Endothelial cell of umbilical vein (primary cell): ENCODE measurements around the gene ATXN10. TPM values are rescaled to one million over a fixed set of nuclear protein-coding genes. Genes with fewer than 3 reads are reported as not detected.

ENCODE experiments used
- BruUV-seq: library from RNA; stranded (reverse); fragments of 400-500 nt; replicated peaks from 2 replicates; lab custom pipeline; 2021; lab: Mats Ljungman, UMichigan
- CTCF ChIA-PET: fragments of 300-600, 350-600 bp; sonication (Branson Sonifier 250); formaldehyde crosslinking; loops from one replicate; lab custom pipeline; 2021; ENCODE audit warnings: antibody characterized with exemption, inconsistent platforms; lab: Charles Lee
- POLR2A ChIA-PET: fragments of 300-600, 350-600 bp; sonication (Branson Sonifier 250); formaldehyde crosslinking; loops from one replicate; lab custom pipeline; 2021; ENCODE audit warnings: antibody characterized with exemption, inconsistent platforms; lab: Charles Lee
- DNase-seq: peaks from one replicate; pipeline ENCODE4 v3.0.0-alpha.2; 2011; ENCODE audit warnings: low read depth, low spot score
- FAIRE-seq: peaks from 2 replicates; lab custom pipeline; 2011; peaks lifted over from hg19 to GRCh38; lab: Jason Lieb, UNC
- H2AFZ ChIP-seq: 2 replicates; pipeline ENCODE4 v1.6.0; 2012; ENCODE audit warnings: low read depth, low read length, control low read depth, inconsistent platforms
- H3K27ac ChIP-seq: 2 replicates; pipeline ENCODE4 v1.5.1; 2011; ENCODE audit warnings: low read depth, mild to moderate bottlenecking, control low read depth, low read length, moderate library complexity; ENCODE audit not compliant: insufficient read depth
- H3K27me3 ChIP-seq, 2 experiments: 2 replicates each; pipeline versions ENCODE4 v1.6.0 to v1.6.1; 2011; ENCODE audit warnings: low read length in 2 of 2, mixed read lengths in 1 of 2; ENCODE audit not compliant: control insufficient read depth in 2 of 2, insufficient read depth in 2 of 2
- H3K36me3 ChIP-seq, 2 experiments: 2 replicates in 1 of 2; 3 replicates in 1 of 2; pipeline ENCODE4 v1.5.1; 2011; ENCODE audit warnings: low read length in 2 of 2, mild to moderate bottlenecking in 1 of 2, moderate library complexity in 1 of 2; ENCODE audit not compliant: control insufficient read depth in 2 of 2, insufficient read depth in 2 of 2; ENCODE audit errors: extremely low read depth in 1 of 2
- H3K4me1 ChIP-seq: 3 replicates; pipeline ENCODE4 v1.5.1; 2011; ENCODE audit warnings: mild to moderate bottlenecking, low read length; ENCODE audit not compliant: control insufficient read depth, insufficient read depth; ENCODE audit errors: extremely low read depth
- H3K4me2 ChIP-seq: 2 replicates; pipeline ENCODE4 v1.6.1; 2011; ENCODE audit warnings: low read length, control low read depth, mixed read lengths; ENCODE audit not compliant: insufficient read depth
- H3K4me3 ChIP-seq, 3 experiments: fragments of 200-600 bp in 1 of 3; sonication (generic), shearing (Covaris generic) in 1 of 3; replicated peaks in 1 of 3; 2 replicates each; pipeline ENCODE4 v1.5.1; 2011 to 2016; ENCODE audit warnings: control low read depth in 3 of 3, low read length in 3 of 3, mild to moderate bottlenecking in 2 of 3, inconsistent platforms in 1 of 3, low read depth in 1 of 3, moderate library complexity in 1 of 3; ENCODE audit not compliant: insufficient read depth in 1 of 3
- H3K79me2 ChIP-seq: 2 replicates; pipeline ENCODE4 v1.6.0; 2012; ENCODE audit warnings: low read length, inconsistent platforms; ENCODE audit not compliant: control insufficient read depth, insufficient read depth
- H3K9ac ChIP-seq: replicated peaks from 2 replicates; pipeline ENCODE3; 2011; ENCODE audit warnings: low read length, control low read depth; ENCODE audit not compliant: insufficient read depth; ENCODE audit errors: extremely low read depth
- H3K9me1 ChIP-seq: replicated peaks from 3 replicates; pipeline ENCODE4 v1.6.0; 2011; ENCODE audit warnings: mild to moderate bottlenecking, low read length; ENCODE audit not compliant: control insufficient read depth, insufficient read depth; ENCODE audit errors: extremely low read depth
- H3K9me3 ChIP-seq: replicated peaks from 2 replicates; pipeline ENCODE4 v1.5.1; 2012; ENCODE audit warnings: low read length, inconsistent platforms; ENCODE audit not compliant: control insufficient read depth, insufficient read depth
- H4K20me1 ChIP-seq: replicated peaks from 2 replicates; pipeline ENCODE3; 2011; ENCODE audit warnings: mild to moderate bottlenecking, low read length; ENCODE audit not compliant: control insufficient read depth, insufficient read depth; ENCODE audit errors: extremely low read depth
- EZH2 ChIP-seq: IDR thresholded peaks from 2 replicates; pipeline ENCODE4 v1.6.1; 2012; ENCODE audit warnings: borderline replicate concordance, low read depth, mild to moderate bottlenecking, moderate library complexity, low read length, inconsistent platforms; ENCODE audit not compliant: severe bottlenecking
- FOS ChIP-seq: IDR thresholded peaks from 2 replicates; pipeline ENCODE4 v1.6.1; 2011; ENCODE audit warnings: mild to moderate bottlenecking, low read length, moderate library complexity, borderline replicate concordance; ENCODE audit not compliant: insufficient read depth
- GATA2 ChIP-seq: IDR thresholded peaks from 2 replicates; pipeline ENCODE4 v1.7.0; 2011; ENCODE audit warnings: low read depth, mild to moderate bottlenecking, moderate library complexity, mixed read lengths, low read length; ENCODE audit not compliant: insufficient read length, insufficient read depth
- JUN ChIP-seq: IDR thresholded peaks from 2 replicates; pipeline ENCODE4 v1.6.1; 2011; ENCODE audit warnings: borderline replicate concordance, low read depth; ENCODE audit not compliant: insufficient read length, insufficient read depth
- MAX ChIP-seq: IDR thresholded peaks from 2 replicates; pipeline ENCODE4 v1.6.1; 2011; ENCODE audit not compliant: insufficient read depth, insufficient read length
- MYC ChIP-seq: IDR thresholded peaks from one replicate; pipeline ENCODE4 v1.6.1; 2011; ENCODE audit warnings: mild to moderate bottlenecking, low read depth, low read length
- POLR2A ChIP-seq: IDR thresholded peaks from 2 replicates; pipeline ENCODE4 v1.6.1; 2012; ENCODE audit warnings: low read depth, mild to moderate bottlenecking, control low read depth, low read length
- POLR2AphosphoS5 ChIP-seq: IDR thresholded peaks from 2 replicates; pipeline ENCODE4 v1.6.1; 2012; ENCODE audit warnings: low read depth, mild to moderate bottlenecking, control low read depth, low read length, moderate library complexity; ENCODE audit not compliant: insufficient read depth
- dilution Hi-C: fragments of 300-500 bp; cut with MboI; formaldehyde crosslinking; loops from one replicate; pipeline ENCODE4 v1.15.0; 2019; ENCODE audit warnings: low sequenced_read_pairs; ENCODE audit not compliant: extremely low pct_ligation_motif_present
- intact Hi-C: fragments of 100-400 bp; cut with micrococcal nuclease; formaldehyde crosslinking; loops from one replicate; pipeline ENCODE4 v1.10.0; 2022
- polyA plus RNA-seq, 4 experiments: library from polyadenylated mRNA; depleted of rRNA in 3 of 4; stranded (reverse) in 3 of 4; unstranded in 1 of 4; fragments of >200 nt; gene quantifications; 2 replicates each; pipeline versions ENCODE4 v1.2.1 to v1.2.3, GENCODE V29; 2011 to 2012; ENCODE audit warnings: missing spikeins in 1 of 4
- total RNA-seq: library from RNA; stranded (reverse); gene quantifications from 2 replicates; pipeline ENCODE4 v1.2.3, GENCODE V29; 2021
- TF ChIP-seq, protein P1 (sequence below), 2 donors: IDR thresholded peaks; 1 replicate in 1 of 2; 2 replicates in 1 of 2; pipeline ENCODE4 v1.5.1; 2011; ENCODE audit warnings: low read length in 2 of 2, mild to moderate bottlenecking in 2 of 2, moderate library complexity in 2 of 2, control low read depth in 1 of 2, inconsistent platforms in 1 of 2, low read depth in 1 of 2; ENCODE audit not compliant: insufficient read depth in 1 of 2; ENCODE audit errors: extremely low read depth in 1 of 2

The ATXN10 gene
- total and polyA plus RNA-seq, 2 donors (not counting 3 experiments of a cell fraction or from before 2014, with no cell fraction given), result 73.2 to 91.9 TPM

DNA sequence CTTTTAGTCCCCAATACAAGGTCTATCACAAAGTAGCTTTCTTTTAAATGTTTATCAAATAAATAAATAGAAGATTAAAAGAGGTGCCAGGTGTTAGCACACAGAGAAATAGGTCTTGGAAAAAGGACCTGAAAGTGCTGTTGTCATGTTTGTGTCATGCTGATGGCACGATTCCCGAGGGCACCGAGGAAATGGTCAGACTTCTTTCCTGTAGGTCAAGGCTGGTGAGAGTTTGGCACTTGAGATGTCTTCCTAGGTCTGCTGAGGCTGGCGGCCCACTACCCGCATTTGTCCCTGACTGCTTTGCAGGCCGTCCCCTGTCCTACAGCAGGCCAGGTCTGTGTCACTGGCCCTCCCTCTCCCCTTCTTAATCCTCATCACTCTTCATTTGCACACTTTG, 112.1 kb downstream of the ATXN10 start:
- dilution Hi-C loops, result no loop called here
- DNase-seq, result no peak
- Histone ChIP-seq H3K36me3 (no peaks in the 10 kb centered on the region), H3K9ac (no peak overlapping the region), H2AFZ (no peak overlapping the region), H3K9me1 (no peaks in the 10 kb centered on the region), H3K27me3 (no peaks in the 10 kb centered on the region), H3K27ac (no peak overlapping the region), H3K4me1 (no peaks in the 10 kb centered on the region), H4K20me1 (peaks cover 7% of the 10 kb centered on the region), H3K79me2 (peaks cover 4% of the 10 kb centered on the region), H3K4me2 (no peak overlapping the region), H3K4me3 (no peak overlapping the region), H3K9me3 (no peaks in the 10 kb centered on the region)
- BruUV-seq, result no TSS peak
- no peak for FAIRE-seq
- TF ChIP-seq POLR2AphosphoS5 (no peak), POLR2A (no peak), GATA2 (no peak), MYC (no peak), EZH2 (no peak), FOS (no peak), JUN (no peak), MAX (no peak)
- TF ChIP-seq, protein P1, sequence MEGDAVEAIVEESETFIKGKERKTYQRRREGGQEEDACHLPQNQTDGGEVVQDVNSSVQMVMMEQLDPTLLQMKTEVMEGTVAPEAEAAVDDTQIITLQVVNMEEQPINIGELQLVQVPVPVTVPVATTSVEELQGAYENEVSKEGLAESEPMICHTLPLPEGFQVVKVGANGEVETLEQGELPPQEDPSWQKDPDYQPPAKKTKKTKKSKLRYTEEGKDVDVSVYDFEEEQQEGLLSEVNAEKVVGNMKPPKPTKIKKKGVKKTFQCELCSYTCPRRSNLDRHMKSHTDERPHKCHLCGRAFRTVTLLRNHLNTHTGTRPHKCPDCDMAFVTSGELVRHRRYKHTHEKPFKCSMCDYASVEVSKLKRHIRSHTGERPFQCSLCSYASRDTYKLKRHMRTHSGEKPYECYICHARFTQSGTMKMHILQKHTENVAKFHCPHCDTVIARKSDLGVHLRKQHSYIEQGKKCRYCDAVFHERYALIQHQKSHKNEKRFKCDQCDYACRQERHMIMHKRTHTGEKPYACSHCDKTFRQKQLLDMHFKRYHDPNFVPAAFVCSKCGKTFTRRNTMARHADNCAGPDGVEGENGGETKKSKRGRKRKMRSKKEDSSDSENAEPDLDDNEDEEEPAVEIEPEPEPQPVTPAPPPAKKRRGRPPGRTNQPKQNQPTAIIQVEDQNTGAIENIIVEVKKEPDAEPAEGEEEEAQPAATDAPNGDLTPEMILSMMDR (IDR thresholded peaks at IDR 0.05; ENCODE audit: extremely low read depth in 1 of 2, insufficient read depth in 1 of 2, low read depth in 1 of 2, low read length in 2 of 2), result no peak
- intact Hi-C loops, result no loop called here
- POLR2A ChIA-PET, result no interaction called here
- CTCF ChIA-PET, result no interaction called here
